Left ventricle myocardium inferior (tissue), 1 donor: ENCODE results near the gene MCC. TPM values are rescaled to one million over a fixed set of nuclear protein-coding genes. Genes with fewer than 3 reads are reported as not detected.

ENCODE experiments used
- DNase-seq: peaks from one replicate; pipeline ENCODE4 v3.0.0-alpha.2; 2020
- H3K27ac ChIP-seq: fragments of 200-600 bp; replicated peaks from 2 replicates; pipeline ENCODE4 v1.8.0; 2021
- H3K27me3 ChIP-seq: fragments of 200-600 bp; 2 replicates; pipeline ENCODE4 v1.8.0; 2021; ENCODE audit warnings: low read depth
- H3K36me3 ChIP-seq: fragments of 200-600 bp; 2 replicates; pipeline ENCODE4 v1.8.0; 2021
- H3K4me1 ChIP-seq: fragments of 200-600 bp; 2 replicates; pipeline ENCODE4 v1.8.0; 2021
- H3K4me3 ChIP-seq: fragments of 200-600 bp; 2 replicates; pipeline ENCODE4 v1.8.0; 2021; ENCODE audit warnings: mild to moderate bottlenecking, moderate library complexity
- H3K9me3 ChIP-seq: fragments of 200-600 bp; replicated peaks from 2 replicates; pipeline ENCODE4 v1.8.0; 2021
- intact Hi-C: fragments of 100-400 bp; cut with micrococcal nuclease; formaldehyde crosslinking; loops from one replicate; pipeline ENCODE4 v1.11.0; 2022
- total RNA-seq: library from RNA; stranded (reverse); fragmentation: NEBNext Ultra II Directional; extraction: Animal tissue kit (Norgen Biotek cat#: 25700); gene quantifications from one replicate; pipeline ENCODE4 v1.2.1, GENCODE V29; 2021
- TF ChIP-seq, protein P1 (sequence below): fragments of 200-600 bp; IDR thresholded peaks from 2 replicates; pipeline ENCODE4 v1.8.0; 2021; ENCODE audit warnings: antibody characterized with exemption, mild to moderate bottlenecking, borderline replicate concordance
- donor health status: DM: no; HTN: yes; CAD: no; lungs with severe emphysema.

Gene MCC
- total RNA-seq, 1 donor from 2014 or later: 31.6 TPM

DNA sequence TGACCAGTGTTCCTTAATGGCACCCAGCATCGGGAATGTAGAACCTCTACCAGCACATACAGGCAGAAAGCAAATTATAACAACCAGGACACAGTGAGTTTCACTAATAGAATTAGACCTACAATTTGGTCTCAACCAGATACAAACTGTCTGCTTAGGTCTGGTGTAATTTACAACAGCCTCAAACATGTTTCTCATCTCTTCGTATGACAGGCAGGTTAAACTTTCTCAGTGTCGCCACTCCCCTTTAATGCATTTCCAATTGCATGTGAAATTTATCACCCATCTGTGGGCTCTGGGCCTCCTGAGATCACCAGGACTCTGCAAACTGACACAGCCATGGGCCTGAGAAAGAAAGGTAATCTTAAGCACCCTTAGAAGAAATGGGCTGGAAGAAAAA is 293.0 kb downstream of the MCC start:
- no peak overlapping the region for H3K27ac ChIP-seq
- TF ChIP-seq, protein P1, sequence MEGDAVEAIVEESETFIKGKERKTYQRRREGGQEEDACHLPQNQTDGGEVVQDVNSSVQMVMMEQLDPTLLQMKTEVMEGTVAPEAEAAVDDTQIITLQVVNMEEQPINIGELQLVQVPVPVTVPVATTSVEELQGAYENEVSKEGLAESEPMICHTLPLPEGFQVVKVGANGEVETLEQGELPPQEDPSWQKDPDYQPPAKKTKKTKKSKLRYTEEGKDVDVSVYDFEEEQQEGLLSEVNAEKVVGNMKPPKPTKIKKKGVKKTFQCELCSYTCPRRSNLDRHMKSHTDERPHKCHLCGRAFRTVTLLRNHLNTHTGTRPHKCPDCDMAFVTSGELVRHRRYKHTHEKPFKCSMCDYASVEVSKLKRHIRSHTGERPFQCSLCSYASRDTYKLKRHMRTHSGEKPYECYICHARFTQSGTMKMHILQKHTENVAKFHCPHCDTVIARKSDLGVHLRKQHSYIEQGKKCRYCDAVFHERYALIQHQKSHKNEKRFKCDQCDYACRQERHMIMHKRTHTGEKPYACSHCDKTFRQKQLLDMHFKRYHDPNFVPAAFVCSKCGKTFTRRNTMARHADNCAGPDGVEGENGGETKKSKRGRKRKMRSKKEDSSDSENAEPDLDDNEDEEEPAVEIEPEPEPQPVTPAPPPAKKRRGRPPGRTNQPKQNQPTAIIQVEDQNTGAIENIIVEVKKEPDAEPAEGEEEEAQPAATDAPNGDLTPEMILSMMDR: no peak
- intact Hi-C loops: no loop called here
- DNase-seq: no peak
- no peak overlapping the region for H3K4me3 ChIP-seq
- peaks cover 3% of the 10 kb centered on the region for H3K36me3 ChIP-seq
- peaks cover 56% of the 10 kb centered on the region for H3K4me1 ChIP-seq
- peaks cover 7% of the 10 kb centered on the region for H3K9me3 ChIP-seq
- no peaks in the 10 kb centered on the region for H3K27me3 ChIP-seq

GRCh38 chr5:113194591-113194990 is 293.7 kb downstream of the MCC start:
- intact Hi-C loops: no loop called here
- DNase-seq: no peak
- no peaks in the 10 kb centered on the region for H3K27me3 ChIP-seq
- no peak overlapping the region for H3K4me3 ChIP-seq
- H3K36me3 ChIP-seq: peaks cover 3% of the 10 kb centered on the region
- H3K27ac ChIP-seq: no peak overlapping the region
- TF ChIP-seq, protein P1: no peak
- peaks cover 55% of the 10 kb centered on the region for H3K4me1 ChIP-seq
- H3K9me3 ChIP-seq: peaks cover 7% of the 10 kb centered on the region

- peaks cover 7% of the 10 kb centered on the region for H3K9me3 ChIP-seq
- H3K27ac ChIP-seq: no peak overlapping the region
- no peaks in the 10 kb centered on the region for H3K27me3 ChIP-seq
- peaks cover 54% of the 10 kb centered on the region for H3K4me1 ChIP-seq
- TF ChIP-seq, protein P1: no peak
- no peak overlapping the region for H3K4me3 ChIP-seq
- intact Hi-C loops: no loop called here
- DNase-seq: no peak
- peaks cover 3% of the 10 kb centered on the region for H3K36me3 ChIP-seq
Measured at GRCh38 chr5:113194125-113194524, 294.1 kb downstream of the MCC start.

- peaks cover 3% of the 10 kb centered on the region for H3K36me3 ChIP-seq
- peaks cover 7% of the 10 kb centered on the region for H3K9me3 ChIP-seq
- DNase-seq: no peak
- H3K27me3 ChIP-seq: no peaks in the 10 kb centered on the region
- TF ChIP-seq, protein P1: no peak
- peaks cover 55% of the 10 kb centered on the region for H3K4me1 ChIP-seq
- no peak overlapping the region for H3K4me3 ChIP-seq
- intact Hi-C loops: no loop called here
- no peak overlapping the region for H3K27ac ChIP-seq
Measured at GRCh38 chr5:113193311-113193978, 294.8 kb downstream of the MCC start.

DNA sequence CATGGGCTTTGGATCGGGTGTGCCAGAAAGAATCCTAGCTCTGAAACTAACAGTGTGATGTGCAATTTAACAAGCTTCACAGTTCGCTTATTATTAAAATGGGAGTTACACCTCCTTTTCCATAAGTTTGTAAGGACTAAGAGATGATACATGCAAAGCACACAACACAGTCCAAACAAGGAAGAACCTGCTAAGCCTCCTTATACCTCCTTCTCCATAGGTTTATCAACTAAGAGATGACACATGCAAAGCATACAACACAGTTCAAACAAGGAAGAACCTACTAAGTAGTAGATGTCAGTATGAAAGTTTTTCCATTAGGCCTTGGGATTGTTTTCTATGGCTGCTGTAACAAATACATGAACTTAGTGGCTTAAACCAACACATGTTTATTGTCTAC is 295.7 kb downstream of the MCC start:
- Histone ChIP-seq H3K4me1 (peaks cover 55% of the 10 kb centered on the region), H3K36me3 (peaks cover 3% of the 10 kb centered on the region), H3K27ac (no peak overlapping the region), H3K9me3 (peaks cover 7% of the 10 kb centered on the region), H3K27me3 (no peaks in the 10 kb centered on the region), H3K4me3 (no peak overlapping the region)
- no peak for DNase-seq
- TF ChIP-seq, protein P1: no peak
- intact Hi-C loops: no loop called here
